Thoracic aorta (tissue), 2 donors: ENCODE measurements around the gene MYH7. TPM values are rescaled to one million over a fixed set of nuclear protein-coding genes. Genes with fewer than 3 reads are reported as not detected.

Experiments
- ATAC-seq: fragments of 150-250 bp; one replicate; pipeline ENCODE4 v1.8.0; 2017; ENCODE audit warnings: low read depth; ENCODE audit not compliant: insufficient number of reproducible peaks, low FRiP score
- DNase-seq: peaks from one replicate; pipeline ENCODE4 v3.0.0-alpha.2; 2020; ENCODE audit warnings: low spot score
- H3K27ac ChIP-seq, 2 donors: fragments of 200-600 bp; sonication (generic); 1 replicate in 1 of 2; 2 replicates in 1 of 2; pipeline ENCODE4 v1.5.1; 2016; ENCODE audit warnings: mild to moderate bottlenecking in 2 of 2, moderate library complexity in 2 of 2
- H3K27me3 ChIP-seq: fragments of 200-600 bp; sonication (generic); replicated peaks from 2 replicates; pipeline ENCODE4 v1.6.0; 2016; ENCODE audit warnings: mild to moderate bottlenecking; ENCODE audit not compliant: insufficient read depth
- H3K36me3 ChIP-seq: fragments of 200-600 bp; sonication (generic); one replicate; pipeline ENCODE4 v1.5.1; 2016
- H3K4me1 ChIP-seq, 2 donors: fragments of 200-600 bp; sonication (generic); 1 replicate in 1 of 2; 2 replicates in 1 of 2; pipeline versions ENCODE4 v1.5.1 to v1.6.0; 2016; ENCODE audit warnings: low read depth in 2 of 2, mild to moderate bottlenecking in 1 of 2; ENCODE audit not compliant: control insufficient read depth in 1 of 2
- H3K4me3 ChIP-seq: fragments of 200-600 bp; sonication (generic); 2 replicates; pipeline ENCODE4 v1.5.1; 2016; ENCODE audit warnings: mild to moderate bottlenecking
- H3K9me3 ChIP-seq: fragments of 200-600 bp; sonication (generic); 2 replicates; pipeline ENCODE4 v1.5.1; 2016
- total RNA-seq, 2 donors: library from RNA; depleted of rRNA; stranded (reverse); fragments of >200 nt; gene quantifications; one replicate each; pipeline versions ENCODE4 v1.1.0 to v1.2.3, GENCODE V29; 2016
- TF ChIP-seq, protein P1 (sequence below): fragments of 200-600 bp; sonication (generic); IDR thresholded peaks from one replicate; pipeline ENCODE4 v1.5.1; 2019; ENCODE audit warnings: antibody characterized with exemption

MYH7 gene
- total RNA-seq, 2 donors from 2014 or later = 0.81 TPM; not detected in 1

DNA sequence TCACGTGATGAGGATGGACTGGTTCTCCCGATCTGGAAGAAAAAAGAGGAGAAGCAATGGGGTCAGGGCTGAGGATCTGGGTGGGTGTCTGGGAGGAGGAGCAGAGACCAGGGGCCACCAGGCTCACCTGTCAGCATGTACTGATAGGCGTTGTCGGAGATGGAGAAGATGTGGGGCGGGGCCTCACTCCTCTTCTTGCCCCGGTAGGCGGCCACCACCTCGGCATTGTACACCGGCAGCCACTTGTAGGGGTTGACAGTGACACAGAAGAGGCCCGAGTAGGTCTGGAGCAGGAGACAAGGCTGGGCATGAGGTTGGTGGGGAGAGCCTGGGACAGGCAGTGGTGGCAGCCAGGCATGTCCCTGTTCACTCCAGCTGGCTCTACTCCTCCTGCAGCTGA lies 30.4 kb downstream of the MYH7 start:
- no peaks in the 10 kb centered on the region for H3K36me3 ChIP-seq
- no peak for ATAC-seq
- TF ChIP-seq, protein P1, sequence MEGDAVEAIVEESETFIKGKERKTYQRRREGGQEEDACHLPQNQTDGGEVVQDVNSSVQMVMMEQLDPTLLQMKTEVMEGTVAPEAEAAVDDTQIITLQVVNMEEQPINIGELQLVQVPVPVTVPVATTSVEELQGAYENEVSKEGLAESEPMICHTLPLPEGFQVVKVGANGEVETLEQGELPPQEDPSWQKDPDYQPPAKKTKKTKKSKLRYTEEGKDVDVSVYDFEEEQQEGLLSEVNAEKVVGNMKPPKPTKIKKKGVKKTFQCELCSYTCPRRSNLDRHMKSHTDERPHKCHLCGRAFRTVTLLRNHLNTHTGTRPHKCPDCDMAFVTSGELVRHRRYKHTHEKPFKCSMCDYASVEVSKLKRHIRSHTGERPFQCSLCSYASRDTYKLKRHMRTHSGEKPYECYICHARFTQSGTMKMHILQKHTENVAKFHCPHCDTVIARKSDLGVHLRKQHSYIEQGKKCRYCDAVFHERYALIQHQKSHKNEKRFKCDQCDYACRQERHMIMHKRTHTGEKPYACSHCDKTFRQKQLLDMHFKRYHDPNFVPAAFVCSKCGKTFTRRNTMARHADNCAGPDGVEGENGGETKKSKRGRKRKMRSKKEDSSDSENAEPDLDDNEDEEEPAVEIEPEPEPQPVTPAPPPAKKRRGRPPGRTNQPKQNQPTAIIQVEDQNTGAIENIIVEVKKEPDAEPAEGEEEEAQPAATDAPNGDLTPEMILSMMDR = no peak
- H3K27me3 ChIP-seq = no peaks in the 10 kb centered on the region
- no peak overlapping the region for H3K4me3 ChIP-seq
- no peak overlapping the region for H3K27ac ChIP-seq
- no peaks in the 10 kb centered on the region for H3K9me3 ChIP-seq
- no peaks in the 10 kb centered on the region for H3K4me1 ChIP-seq
- no peak for DNase-seq

DNA sequence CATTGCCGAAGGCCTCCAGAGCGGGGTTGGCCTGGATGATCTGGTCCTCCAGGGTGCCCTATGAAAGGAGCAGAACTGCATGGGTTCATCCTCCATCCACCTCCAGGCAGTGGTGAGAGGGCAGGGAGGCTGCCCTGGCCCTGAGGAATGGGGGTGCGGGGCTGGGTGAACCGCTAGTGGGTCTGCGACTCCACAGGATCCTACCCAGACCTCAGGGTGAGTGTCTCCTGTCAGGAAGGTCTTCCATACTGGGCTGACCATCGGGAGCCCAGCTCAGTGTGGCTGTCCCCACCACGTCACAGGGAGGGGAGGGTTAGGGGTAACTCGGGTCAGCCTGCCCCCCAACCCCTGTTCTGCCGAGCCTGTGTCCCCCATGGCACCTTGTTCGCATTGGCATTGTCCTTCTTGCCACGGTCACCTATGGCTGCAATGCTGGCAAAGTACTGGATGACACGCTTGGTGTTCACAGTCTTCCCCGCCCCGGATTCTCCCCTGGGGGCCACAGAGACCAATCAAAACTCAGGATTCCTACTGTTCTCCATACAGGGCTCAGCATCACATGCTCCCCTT lies 31.0 kb downstream of the MYH7 start:
- Histone ChIP-seq H3K9me3 (no peaks in the 10 kb centered on the region), H3K36me3 (no peaks in the 10 kb centered on the region), H3K27me3 (no peaks in the 10 kb centered on the region), H3K27ac (no peak overlapping the region), H3K4me1 (no peaks in the 10 kb centered on the region), H3K4me3 (no peak overlapping the region)
- ATAC-seq (no peak), DNase-seq (no peak)
- TF ChIP-seq, protein P1 = no peak

DNA sequence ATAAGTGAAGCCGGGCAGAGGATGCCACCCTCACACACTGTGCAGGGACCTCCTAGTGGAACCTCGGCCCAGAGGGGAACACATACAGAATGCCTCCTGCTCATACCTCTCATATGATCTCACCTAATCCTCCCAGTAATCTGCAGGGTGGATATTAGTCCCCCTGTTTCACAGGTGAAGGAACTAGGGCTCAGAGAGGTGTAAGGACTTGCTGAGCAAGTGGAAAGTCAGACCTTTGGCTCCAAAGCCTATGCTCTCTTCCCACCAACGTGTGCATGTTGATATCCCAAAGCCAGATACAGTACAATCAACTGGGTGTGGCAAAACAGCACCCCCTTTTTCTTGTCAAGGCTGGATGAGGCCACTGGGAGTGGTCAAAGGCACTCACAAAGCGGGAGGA lies 31.6 kb downstream of the MYH7 start:
- TF ChIP-seq, protein P1 = no peak
- no peak for ATAC-seq
- Histone ChIP-seq H3K36me3 (no peaks in the 10 kb centered on the region), H3K9me3 (no peaks in the 10 kb centered on the region), H3K27me3 (no peaks in the 10 kb centered on the region), H3K27ac (no peak overlapping the region), H3K4me1 (no peaks in the 10 kb centered on the region), H3K4me3 (no peak overlapping the region)
- DNase-seq = no peak

DNA sequence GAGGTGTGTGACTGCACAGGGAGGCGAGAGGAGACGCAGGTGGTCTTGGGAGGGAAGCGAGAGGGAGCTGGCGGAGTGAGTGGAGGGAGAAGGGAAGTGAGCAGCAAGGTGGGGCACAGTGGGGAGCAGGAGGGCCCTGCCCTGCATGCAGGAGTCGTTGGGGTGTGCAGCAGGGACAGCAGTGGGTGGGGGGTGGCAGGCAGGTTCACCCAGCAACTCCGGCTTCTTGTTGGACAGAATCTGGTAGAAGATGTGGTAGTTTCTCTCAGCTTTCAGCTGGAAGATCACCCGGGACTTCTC lies 32.4 kb downstream of the MYH7 start:
- no peaks in the 10 kb centered on the region for H3K4me1 ChIP-seq
- H3K36me3 ChIP-seq = no peaks in the 10 kb centered on the region
- ATAC-seq = no peak
- H3K27ac ChIP-seq = no peak overlapping the region
- TF ChIP-seq, protein P1 = no peak
- no peaks in the 10 kb centered on the region for H3K9me3 ChIP-seq
- no peak for DNase-seq
- H3K27me3 ChIP-seq = no peaks in the 10 kb centered on the region
- H3K4me3 ChIP-seq = no peak overlapping the region

DNA sequence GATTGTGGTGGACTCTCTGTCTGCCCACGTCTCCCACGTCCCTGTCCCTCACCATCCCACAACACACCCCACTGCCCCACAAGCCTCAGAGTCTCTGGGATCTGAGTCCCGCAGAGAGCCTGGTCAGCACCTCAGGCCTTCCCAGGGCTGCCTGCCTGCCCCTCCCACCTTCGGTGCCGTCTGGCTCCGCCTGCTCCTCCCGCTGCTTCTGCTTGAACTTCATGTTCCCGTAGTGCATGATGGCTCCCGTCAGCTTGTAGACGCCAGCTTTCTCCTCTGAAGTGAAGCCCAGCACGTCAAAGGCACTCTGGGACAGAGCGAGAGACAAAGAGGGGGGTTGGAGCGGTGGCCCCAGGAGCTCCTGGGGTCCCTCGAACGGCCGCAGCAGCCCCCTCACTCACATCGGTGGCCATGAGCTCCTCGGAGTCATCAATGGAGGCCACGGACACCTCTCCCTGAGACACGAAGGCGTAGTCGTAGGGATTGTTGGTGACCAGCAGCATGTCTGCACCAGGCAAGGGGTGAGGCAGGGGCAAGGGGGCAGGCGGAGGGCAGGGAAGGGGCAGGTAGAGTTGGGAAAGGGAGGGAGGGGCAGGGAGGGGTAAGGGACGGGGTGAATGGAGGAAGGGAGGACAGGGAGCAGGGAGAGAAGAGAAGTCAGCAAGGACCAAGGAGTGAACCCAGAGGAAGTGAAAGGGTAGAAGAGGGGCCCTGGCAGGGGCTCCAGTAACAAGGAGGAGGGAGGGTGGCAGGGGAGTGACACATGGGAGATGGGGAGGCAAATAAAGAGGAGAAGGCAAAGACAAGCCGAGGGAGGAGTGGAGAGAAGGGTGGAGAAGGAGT lies 32.9 kb downstream of the MYH7 start:
- DNase-seq (no peak), ATAC-seq (no peak)
- Histone ChIP-seq H3K9me3 (no peaks in the 10 kb centered on the region), H3K27ac (no peak overlapping the region), H3K4me1 (no peaks in the 10 kb centered on the region), H3K27me3 (no peaks in the 10 kb centered on the region), H3K4me3 (no peak overlapping the region), H3K36me3 (no peaks in the 10 kb centered on the region)
- TF ChIP-seq, protein P1 = no peak
